Stimulated activated naive CD4-positive, alpha-beta T cell treated with Interleukin-2 at 50 U/mL for 16 hours (primary cell): ENCODE results near the gene KIAA1755.

Source experiments
- DNase-seq: peaks from one replicate; lab custom pipeline; 2025; lab: John Stamatoyannopoulos, UW

Gene KIAA1755

GRCh38 chr20:38180781-38181180 lies 79.8 kb downstream of the KIAA1755 start:
- DNase-seq, result no peak

GRCh38 chr20:38179846-38180245 lies 80.7 kb downstream of the KIAA1755 start:
- no peak for DNase-seq

GRCh38 chr20:38178581-38178980 lies 82.0 kb downstream of the KIAA1755 start:
- no peak for DNase-seq

GRCh38 chr20:38178065-38178491 lies 82.5 kb downstream of the KIAA1755 start:
- no peak for DNase-seq

- DNase-seq, result no peak
These were observed 83.3 kb downstream of the KIAA1755 start for GRCh38 chr20:38177201-38177600.

- DNase-seq, result no peak
These were observed 85.0 kb downstream of the KIAA1755 start for GRCh38 chr20:38175304-38176180.

GRCh38 chr20:38173237-38174156 lies 87.0 kb downstream of the KIAA1755 start:
- DNase-seq, result no peak

- no peak for DNase-seq
These were observed 88.1 kb downstream of the KIAA1755 start for GRCh38 chr20:38172408-38172807.

GRCh38 chr20:38171675-38172043 lies 88.9 kb downstream of the KIAA1755 start:
- DNase-seq, result no peak

- no peak for DNase-seq
These were observed 89.5 kb downstream of the KIAA1755 start for GRCh38 chr20:38170826-38171674.

- no peak for DNase-seq
These were observed 90.2 kb downstream of the KIAA1755 start for GRCh38 chr20:38170219-38170825.

GRCh38 chr20:38169636-38170193 lies 90.8 kb downstream of the KIAA1755 start:
- no peak for DNase-seq

GRCh38 chr20:38168791-38169589 lies 91.5 kb downstream of the KIAA1755 start:
- no peak for DNase-seq

- no peak for DNase-seq
These were observed 92.4 kb downstream of the KIAA1755 start for GRCh38 chr20:38167851-38168760.

GRCh38 chr20:38167328-38167850 lies 93.1 kb downstream of the KIAA1755 start:
- DNase-seq, result no peak

- DNase-seq, result no peak
These were observed 93.8 kb downstream of the KIAA1755 start for GRCh38 chr20:38166703-38167233.

- no peak for DNase-seq
These were observed 94.4 kb downstream of the KIAA1755 start for GRCh38 chr20:38165966-38166702.
